ENCODE data around the gene NAGLU. TPM values are rescaled to one million over a fixed set of nuclear protein-coding genes. Genes with fewer than 3 reads are reported as not detected.

NAGLU gene
- total and polyA plus RNA-seq, 2 of the 13 experiments (the other 11 are each of a cell fraction or from before 2014, with no cell fraction given), result 28.2 to 40.1 TPM

- peak; percentile 95 for TF ChIP-seq NFYC (CRISPR knock-in tag; IDR thresholded peaks at IDR 0.05)
- peak; percentile 92 for TF ChIP-seq MTERF4 (CRISPR knock-in tag; IDR thresholded peaks at IDR 0.05)
- no peak for TF ChIP-seq PCBP2 (optimal IDR thresholded peaks at IDR 0.05; ENCODE audit: low read depth, low read length, poor library complexity, severe bottlenecking)
- peak; percentile 95 for TF ChIP-seq ZFX (CRISPR knock-in tag; IDR thresholded peaks at IDR 0.05; ENCODE audit: low read depth)
- TF ChIP-seq MEF2D (CRISPR knock-in tag; IDR thresholded peaks at IDR 0.05), result peak; percentile 72
- no peak for TF ChIP-seq RORA (CRISPR knock-in tag; IDR thresholded peaks at IDR 0.05)
- no peak for TF ChIP-seq ZNF432 (CRISPR knock-in tag; IDR thresholded peaks at IDR 0.05; ENCODE audit: borderline replicate concordance)
- peak; percentile 98 for TF ChIP-seq ARID2 (CRISPR knock-in tag; IDR thresholded peaks at IDR 0.05; ENCODE audit: borderline replicate concordance)
- TF ChIP-seq PPARG (CRISPR knock-in tag; conservative IDR thresholded peaks at IDR 0.05), result no peak; the same call in 1 of the 2 replicates
- no peak for TF ChIP-seq ZBTB49 (CRISPR knock-in tag; IDR thresholded peaks at IDR 0.05; ENCODE audit: borderline replicate concordance)
- TF ChIP-seq ZNF589 (CRISPR knock-in tag; conservative IDR thresholded peaks at IDR 0.05), result no peak; the same call in 1 of the 2 replicates
- peak; percentile 51; the same call in 1 of the 2 replicates for TF ChIP-seq HES4 (CRISPR knock-in tag; IDR thresholded peaks at IDR 0.05; ENCODE audit: borderline replicate concordance)
- peak; percentile 84 for TF ChIP-seq GLI4 (CRISPR knock-in tag; IDR thresholded peaks at IDR 0.05; ENCODE audit: borderline replicate concordance)
- peak; percentile 96 for TF ChIP-seq GABPA (IDR thresholded peaks at IDR 0.05; ENCODE audit: low read depth, low read length)
- peak; percentile 97 for TF ChIP-seq GABPA (CRISPR knock-in tag; IDR thresholded peaks at IDR 0.05; ENCODE audit: low read depth)
- peak; percentile 93; the same call in 1 of the 2 replicates for TF ChIP-seq ZSCAN31 (CRISPR knock-in tag; IDR thresholded peaks at IDR 0.05; ENCODE audit: low read depth)
- TF ChIP-seq ZNF710 (CRISPR knock-in tag; IDR thresholded peaks at IDR 0.05; ENCODE audit: borderline replicate concordance), result peak; percentile 53; the same call in 1 of the 2 replicates
- no peak for TF ChIP-seq HNF1B (CRISPR knock-in tag; IDR thresholded peaks at IDR 0.05)
- TF ChIP-seq ZNF256 (CRISPR knock-in tag; conservative IDR thresholded peaks at IDR 0.05), result no peak
- no peak for TF ChIP-seq EZH2 (conservative IDR thresholded peaks at IDR 0.05; ENCODE audit: low read depth, low read length)
- peak; percentile 95 for TF ChIP-seq KAT8 (CRISPR knock-in tag; IDR thresholded peaks at IDR 0.05)
- TF ChIP-seq ZMYM3 (CRISPR knock-in tag; IDR thresholded peaks at IDR 0.05), result no peak
- peak; percentile 71; the same call in 1 of the 2 replicates for TF ChIP-seq PRMT3 (CRISPR knock-in tag; IDR thresholded peaks at IDR 0.05; ENCODE audit: borderline replicate concordance, low read depth)
These were observed 41.7 kb downstream of the NAGLU start, which contains the start of gene PSMC3IP (continued) for GRCh38 chr17:42577532-42578281.

Measured in HepG2 (cell line).